Measurements from ENCODE around the gene ERCC6L.

GRCh38 chrX:72269671-72270251 is 30.9 kb upstream of the ERCC6L start:
- TF ChIP-seq CTCF (conservative IDR thresholded peaks at IDR 0.05; ENCODE audit: low read depth, low read length) (no peak), EZH2 (IDR thresholded peaks at IDR 0.05; ENCODE audit: low read length, unreplicated experiment) (no peak), EZH2phosphoT487 (IDR thresholded peaks at IDR 0.05; ENCODE audit: borderline replicate concordance, low read length) (no peak)

All from PC-3 (cell line).